Stimulated activated CD4-positive, alpha-beta T cell treated with anti-CD3 and anti-CD28 coated beads, Interleukin-1b, Interleukin-23, amount 100 ng/mL, for 4 hours (primary cell): ENCODE results near the gene PDILT.

Experiments used
- DNase-seq, 2 donors: peaks; one replicate each; pipeline ENCODE4 v3.0.0-alpha.2; 2020; ENCODE audit warnings: low read depth in 2 of 2

Gene PDILT

DNA sequence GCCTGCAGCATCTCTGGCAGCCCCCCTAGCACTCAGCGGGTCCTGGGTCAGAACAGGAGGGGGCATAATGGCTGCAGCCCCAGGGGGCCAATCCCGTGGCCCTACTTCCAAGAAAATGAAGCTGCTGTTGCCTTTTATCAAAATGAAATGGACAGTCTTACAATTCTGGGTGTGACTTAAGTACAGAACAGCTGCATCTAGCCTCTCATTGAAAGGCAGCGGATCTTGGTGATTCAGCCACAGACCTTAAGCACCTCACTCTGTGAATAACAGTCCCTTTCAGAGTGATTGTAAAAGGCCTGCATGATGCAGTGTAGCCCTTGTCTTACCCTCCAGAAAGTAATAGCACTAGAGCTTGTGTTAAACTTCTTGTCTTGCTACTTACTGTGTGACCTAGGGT lies 40.5 kb downstream of the PDILT start:
- DNase-seq: no peak

DNA sequence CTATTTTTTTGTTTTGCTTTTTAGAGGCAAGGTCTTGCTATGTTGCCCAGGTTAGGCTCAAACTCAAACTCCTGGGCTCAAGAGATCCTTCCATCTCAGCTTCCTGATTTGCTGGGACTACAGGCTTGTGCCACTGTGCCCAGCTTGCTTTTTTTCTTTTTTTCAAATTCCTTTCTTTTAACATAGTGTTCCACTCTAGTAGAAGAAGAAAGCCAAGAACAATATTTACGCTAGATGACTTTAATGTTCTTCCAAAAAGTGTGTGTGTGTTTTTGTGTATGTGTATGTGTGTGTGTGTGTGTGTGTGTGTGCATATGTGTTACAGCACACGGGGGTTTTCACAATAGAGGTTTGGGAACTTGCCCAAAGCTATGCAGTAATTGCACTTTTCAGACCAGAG lies 41.3 kb downstream of the PDILT start:
- no peak for DNase-seq

DNA sequence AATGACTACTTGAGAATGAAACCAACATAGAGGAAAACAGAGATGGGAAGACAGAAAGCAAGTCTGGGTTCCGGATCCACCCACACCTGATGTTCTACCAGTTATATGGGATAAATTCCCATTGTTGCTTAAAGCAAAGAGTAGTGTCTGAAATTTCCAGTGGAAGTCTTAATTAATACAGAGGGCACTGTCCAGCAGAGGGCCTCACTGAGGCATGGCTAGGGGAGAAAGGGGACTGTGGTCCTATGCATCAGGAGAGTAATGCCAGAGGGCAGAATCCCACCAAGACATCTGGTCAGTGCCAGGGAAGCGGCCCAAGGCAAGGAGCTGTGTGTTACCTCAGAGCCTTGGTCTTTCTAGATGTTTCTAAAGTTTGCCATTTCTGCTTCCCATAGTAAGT lies 44.5 kb downstream of the PDILT start:
- DNase-seq: no peak

DNA sequence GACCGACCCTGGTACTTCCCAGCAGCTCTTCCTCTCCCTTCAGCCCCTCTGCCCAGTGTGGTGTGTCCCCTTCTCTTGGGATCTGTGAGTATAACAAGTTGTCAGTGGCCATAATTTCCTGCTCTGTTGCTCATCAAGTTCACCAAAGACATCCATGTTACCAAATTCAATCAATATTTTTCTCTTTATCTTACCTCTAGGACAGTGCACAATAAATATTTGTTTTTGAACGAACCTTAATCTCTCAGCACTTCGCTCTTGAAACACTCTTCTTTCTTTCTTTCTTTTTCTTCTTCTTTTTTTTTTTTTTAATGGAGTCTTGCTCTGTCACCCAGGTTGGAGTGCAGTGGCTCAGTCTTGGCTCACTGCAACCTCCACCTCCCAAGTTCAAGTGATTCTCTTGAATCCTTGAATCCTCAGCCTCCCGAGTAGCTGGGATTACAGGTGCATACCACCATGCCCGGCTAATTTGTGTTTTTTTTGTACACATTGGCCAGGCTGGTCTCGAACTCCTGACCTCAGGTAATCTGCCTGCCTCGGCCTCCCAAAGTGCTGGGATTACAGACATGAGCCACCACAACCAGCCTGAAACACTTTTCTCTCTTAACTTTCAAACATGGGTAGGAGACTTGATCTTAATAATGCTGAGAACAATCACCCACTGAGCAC lies 49.3 kb downstream of the PDILT start:
- DNase-seq: no peak

DNA sequence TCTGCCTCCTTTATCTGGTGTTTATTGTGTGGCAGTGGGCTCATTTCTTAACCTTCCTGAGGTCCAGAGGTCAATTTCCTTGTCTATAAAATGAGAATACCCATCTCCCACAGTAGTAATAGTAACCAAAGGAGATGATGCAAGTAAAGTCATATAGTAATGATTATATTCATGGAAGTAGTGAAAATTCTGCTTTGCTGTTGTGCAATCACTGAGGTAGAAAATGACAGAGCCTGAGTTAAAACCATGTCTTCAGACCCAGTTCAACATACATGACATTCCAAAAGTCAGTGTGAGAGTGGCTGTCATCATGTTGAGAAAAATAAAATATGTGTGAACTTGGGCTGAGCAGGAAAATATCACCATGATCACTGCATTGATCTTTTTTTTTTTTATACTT lies 51.2 kb downstream of the PDILT start:
- DNase-seq: no peak

DNA sequence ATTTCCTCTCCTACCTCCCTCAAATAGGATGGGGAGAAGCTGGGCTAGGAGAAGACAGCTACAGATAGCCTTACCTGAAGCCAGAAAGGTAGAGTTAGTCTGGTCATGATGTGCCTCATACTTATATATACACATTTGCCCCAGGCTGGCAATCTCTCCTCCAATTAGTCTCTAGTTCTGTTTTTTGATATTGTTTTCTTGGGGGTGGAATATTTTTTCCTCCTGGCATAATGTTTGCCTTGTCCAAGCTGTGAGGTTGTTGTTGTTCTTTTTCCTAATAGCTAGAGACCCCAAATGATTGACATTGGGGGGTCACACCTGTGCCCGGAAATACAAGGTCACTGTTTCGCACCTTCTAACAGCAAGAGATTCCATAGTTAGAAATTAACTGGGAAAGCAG lies 51.9 kb downstream of the PDILT start, which contains the start of gene UMOD:
TSS of gene UMOD (minus strand) at position 101 of the 400 bp plus-strand sequence. CDS start 1,978 bp downstream, outside the sequence.
- DNase-seq: no peak

DNA sequence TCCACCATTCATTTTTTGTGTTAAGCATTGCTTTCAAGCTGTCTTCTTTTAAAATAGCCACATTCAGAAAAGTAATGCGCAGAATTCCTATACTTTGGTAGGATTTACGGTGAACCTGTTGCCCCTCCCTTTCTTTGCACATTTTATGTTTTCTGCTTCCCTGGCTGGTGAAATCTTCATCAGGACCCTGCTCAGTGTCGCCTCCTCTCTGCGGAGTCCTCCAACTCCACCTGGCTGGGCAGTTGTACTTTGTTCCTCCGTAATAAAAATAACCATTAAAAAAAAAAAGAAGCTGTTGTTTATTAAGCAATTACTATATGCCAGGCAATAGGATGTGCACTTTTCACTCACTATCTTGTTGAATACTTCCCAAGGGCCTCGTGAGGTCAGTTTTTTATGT lies 54.9 kb downstream of the PDILT start:
- DNase-seq: no peak

DNA sequence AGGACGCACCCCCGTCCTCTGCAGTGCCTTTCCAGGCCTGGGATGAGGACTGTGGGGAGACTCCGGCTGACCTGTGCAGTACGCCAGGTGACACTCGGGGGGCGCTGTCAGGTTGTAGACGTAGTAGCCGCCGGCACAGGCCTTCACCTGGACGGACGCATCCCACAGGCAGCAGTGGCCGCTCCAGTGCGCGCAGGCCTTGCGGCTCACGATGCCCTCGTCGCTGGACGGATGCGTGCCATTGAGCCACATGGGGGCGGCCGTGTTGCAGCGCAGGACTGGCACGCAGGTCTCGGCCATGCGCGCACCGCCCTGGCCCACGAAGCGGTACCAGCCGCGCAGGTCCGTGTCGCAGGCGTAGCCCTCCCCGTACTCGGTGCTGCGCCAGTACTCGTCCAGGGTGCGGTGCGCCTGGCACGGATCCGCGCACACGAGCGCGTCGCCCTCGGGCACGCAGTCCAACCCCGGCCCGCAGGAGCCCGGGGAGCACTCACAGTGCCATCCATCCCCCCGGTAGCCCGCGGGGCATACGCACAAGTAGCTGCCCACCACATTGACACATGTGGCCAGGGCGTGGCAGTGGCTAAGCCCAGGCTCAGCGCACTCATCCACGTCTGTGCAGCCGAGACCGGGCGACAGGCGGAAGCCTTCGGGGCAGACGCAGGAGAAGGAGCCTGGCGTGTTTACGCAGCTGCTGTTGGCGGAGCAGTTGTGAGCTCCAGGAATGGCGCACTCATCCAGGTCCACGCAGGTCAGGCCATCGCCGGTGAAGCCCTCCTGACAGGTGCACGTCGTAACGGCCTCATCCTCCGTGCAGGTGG lies 56.0 kb downstream of the PDILT start:
- DNase-seq: no peak

DNA sequence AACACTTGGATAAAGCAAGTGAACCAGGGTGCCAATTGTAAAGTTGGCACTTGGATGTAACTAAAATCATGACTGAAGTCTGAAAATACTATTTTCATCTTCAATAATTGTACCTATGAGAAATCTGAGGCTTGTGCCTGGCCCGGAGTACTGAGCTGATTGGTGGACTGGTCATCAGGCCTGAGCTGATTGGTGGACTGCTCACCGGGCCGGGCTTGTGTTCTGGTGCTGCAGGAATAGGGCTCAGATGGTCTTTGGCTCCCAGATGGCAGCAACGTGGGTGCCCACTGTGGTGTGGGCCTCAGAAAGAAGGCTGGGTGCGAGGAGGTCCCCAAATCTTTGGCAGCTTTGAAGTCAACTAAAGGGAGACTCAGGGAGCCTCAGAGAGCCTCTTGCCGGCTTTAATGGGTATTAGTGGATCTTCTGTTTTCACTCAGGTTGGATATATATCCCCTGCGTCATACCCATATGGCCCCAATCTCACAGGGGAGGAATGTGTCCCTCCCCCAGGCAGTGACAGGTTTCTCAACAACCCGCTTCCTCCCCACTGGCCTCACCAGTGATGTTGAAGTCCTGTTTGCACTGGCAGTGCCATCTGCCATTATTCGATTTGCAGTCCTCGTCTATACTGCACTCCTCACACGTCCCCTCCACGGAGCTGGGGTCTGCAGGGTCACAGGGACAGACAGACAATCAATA lies 56.7 kb downstream of the PDILT start:
- no peak for DNase-seq

DNA sequence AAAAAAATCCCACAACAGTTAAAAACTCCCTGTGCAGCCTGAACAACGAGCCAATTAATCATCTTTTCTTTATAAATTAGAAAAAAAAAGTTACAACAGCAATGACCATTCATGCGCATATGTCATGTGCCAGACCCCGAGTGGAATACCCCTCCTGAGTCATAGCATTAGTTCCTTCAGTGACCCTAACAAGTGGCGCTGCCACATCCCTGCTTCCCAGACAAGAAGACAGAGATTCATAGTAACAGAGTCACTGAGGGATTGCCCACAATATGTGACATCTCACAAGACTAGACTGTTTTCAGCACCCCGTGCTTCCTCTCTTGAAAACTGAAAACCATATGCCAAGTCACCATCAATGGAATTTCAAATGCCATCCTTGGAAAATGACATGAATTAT lies 59.9 kb downstream of the PDILT start:
- no peak for DNase-seq

DNA sequence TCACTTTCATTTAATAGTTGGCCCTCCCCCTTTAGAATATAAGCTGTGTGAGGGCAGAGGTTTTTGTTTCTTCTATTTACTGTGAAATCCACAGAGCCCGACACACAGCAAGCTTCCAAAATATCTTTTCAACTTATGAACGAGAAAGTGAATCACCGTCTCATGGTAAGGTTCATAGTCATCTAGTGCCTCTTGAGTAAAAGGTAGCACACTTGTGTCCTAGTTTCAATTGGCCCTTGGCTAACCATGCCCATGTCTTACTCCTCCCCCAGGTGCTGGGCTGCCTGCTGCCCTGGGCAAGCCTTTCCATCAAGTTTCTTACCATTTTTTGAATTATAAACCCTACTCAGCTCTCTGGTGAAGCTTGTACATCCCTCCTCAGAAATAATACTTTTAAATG lies 64.8 kb downstream of the PDILT start:
- no peak for DNase-seq

DNA sequence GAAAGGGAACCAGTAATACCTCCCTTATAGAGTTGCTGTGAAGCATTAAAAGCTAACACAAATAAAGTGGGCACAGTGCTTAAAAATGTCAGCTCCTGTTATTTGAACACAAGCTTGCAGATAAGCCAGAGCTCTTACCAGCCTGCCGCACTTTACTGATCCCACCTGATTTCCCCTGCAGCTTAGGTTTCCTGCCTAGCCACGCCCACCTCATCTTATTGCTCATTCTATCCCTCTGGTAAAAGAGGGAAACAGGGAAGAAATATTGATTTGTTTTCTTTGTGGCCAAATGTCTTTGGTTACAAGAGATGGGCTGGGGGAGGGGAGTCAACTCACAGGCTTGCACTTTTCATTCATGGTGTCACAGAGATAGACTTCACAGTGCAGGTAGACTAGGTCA lies 67.6 kb downstream of the PDILT start:
- no peak for DNase-seq

DNA sequence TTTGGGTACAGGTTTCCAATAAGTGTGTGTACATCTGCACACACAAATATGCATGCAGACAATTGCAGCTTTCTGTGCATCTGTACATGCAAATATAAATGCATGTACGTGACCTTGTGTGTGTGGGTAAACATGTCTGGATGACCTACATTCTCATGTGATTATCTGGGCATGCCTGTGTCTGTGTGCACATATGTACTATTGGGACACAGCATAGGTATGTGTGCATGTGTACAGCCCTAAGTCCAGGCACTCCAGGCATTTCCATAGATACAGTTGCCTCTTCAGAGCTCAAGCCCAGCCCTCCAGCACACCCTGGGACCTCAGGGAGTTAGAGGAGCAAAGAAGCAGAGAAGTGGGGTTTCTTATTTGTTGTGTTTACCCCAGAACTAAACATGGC lies 70.1 kb downstream of the PDILT start:
- DNase-seq: no peak

DNA sequence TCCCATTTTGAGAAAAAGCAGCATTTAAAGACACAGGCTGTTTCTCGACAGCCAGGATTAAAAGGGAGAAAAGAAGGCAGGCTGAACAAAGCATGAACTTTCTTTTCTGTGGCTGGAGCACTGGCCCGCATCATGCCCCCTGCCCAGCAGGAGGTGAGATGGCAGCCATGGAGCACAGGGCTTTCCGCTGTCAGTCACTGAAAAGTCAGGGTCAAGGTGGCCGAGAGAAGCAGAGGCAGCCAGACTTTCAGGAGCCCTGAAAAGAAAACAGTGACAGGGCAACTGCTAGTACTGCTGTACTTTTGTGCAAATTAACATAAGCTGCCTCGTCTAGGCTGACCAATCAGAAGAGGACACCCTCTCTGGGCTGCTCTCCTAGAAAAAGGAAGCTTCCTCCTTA lies 71.4 kb downstream of the PDILT start:
- no peak for DNase-seq

DNA sequence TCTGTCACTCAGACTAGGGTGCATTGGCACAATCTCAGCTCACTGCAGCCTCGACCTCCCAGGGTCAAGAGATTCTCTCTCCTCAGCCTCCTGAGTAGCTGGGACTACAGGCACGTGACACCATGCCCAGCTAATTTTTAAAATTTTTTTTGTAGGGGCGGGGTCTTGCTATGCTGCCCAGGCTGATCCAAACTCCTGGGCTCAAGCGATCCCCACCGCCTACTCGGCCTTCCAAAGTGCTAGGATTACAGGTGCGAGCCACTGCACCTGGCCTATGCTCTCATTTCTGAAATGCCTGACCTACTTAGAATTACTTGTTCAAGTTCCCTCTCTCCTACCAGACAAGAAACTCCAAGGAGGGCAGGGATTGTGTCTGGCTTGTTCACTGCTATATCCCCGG lies 72.1 kb downstream of the PDILT start:
- no peak for DNase-seq

DNA sequence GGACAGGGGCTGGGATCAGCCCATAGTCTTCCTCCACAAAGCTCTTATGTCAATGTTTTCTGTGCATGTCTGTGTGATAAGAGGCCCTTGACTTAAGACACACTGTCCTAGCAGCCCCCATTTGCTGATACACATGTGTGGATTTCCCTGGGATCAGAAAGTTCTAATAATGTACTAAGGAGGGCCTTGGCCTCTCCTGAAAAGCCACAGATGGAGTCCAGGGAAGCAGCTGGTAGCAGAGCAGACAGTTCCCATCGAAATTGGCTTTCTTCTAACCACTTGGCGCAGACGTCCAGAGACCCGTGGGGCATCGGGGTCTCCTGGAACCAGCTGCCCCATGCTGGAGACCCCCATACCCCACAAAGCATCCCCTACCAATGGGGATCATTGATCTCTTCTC lies 72.9 kb downstream of the PDILT start:
- no peak for DNase-seq

DNA sequence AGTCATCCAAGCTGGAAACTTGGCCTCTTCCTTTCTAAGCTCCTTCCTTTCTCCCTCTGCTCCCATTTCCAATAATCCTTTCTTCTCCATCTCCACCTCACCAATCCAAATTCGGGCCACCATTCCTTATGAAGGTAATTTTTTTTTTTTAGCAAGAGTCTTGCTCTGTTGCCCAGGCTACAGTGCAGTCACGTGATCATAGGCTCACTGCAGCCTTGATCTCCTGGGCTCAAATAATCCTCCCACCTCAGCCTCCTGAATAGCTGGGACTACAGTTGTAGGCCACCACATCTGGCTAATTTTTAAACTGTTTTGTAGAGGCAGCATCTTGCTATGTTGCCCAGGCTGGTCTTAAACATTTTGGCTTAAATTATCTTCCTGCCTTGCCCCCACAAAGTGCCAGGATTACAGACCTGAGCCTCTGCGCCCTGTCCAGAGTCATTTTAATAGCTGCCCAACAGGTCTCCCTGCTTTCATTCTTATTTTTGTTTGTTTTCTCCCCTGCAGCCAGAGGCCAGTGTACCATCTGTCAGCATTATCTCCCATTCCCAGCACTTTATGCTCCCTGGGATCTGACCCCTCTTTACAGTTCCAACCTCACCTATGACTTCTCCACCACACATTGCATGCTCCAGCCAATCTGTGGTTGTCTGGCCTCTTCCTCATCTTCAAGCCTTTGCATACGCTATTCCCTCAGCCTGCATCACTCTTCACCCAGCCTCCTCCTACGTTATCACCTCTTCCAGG lies 75.0 kb downstream of the PDILT start:
- DNase-seq: no peak

DNA sequence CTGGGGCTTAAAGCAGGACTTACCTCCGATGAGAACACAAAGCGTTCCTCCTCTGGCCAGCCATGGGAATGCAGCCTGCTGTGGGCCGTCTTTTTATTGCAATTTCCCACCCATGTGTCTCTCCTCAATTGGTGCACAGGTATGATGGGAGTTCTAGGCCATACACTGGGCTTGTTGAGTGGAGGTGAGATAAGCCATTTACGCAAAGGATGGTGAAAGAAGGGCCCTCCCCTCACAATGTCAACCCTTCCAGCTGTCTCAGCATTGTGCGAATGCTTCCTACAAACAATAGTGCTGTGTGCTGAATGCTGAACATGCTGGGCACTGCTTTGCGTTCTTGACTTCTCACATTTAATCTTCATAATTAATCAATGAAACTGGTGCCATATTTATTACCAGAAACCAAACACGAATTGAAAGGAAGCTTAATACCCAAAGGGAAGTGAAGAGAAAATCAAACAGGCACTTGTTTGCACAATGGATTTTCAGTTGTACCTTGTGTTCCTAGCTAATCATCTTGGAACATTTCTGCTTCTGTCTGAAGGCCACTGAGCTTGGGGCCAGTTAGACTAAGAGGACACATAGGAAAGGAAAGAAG lies 77.0 kb downstream of the PDILT start, which contains the start of gene GP2:
TSS of gene GP2 (minus strand) at position 70 of the 598 bp plus-strand sequence. CDS start 1,082 bp downstream, outside the sequence.
- no peak for DNase-seq

DNA sequence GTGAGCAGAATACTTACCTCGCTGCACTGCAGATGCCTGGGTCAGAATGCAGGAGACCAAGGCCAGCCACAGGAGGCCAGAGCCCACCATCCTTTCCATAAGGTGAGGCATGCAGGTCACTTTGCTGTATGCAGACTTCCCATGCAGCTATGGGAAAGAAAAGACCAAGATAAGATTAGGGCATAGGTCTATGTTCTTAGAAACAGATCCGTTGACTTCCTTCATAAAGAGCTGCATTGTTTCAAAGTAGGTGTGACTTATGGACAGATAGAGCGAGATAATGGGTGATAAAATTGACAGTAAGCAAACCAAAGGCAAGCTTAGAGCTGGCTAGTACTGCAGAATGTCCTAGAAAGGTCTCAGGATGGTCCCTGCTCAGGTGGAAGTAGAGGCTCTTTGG lies 78.2 kb downstream of the PDILT start:
- DNase-seq: no peak

DNA sequence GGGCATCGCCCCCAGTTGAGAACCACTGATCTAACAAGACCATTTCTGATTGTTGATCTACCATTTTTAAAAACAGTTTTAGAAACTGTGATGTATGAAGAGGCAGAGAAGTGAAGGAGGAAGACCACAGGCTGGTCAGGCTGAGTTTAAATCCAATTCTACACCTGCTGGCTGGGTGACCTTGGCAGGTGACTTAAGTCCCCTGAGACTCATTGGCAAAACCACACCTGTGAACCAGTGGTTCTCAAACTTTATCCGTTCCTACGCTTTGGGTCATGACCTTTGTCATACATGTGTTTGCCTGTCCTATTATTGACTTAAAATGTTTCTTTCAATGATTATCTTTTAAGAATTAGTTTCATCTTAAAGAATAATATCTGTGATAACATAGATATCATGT lies 79.5 kb downstream of the PDILT start:
- DNase-seq: no peak

DNA sequence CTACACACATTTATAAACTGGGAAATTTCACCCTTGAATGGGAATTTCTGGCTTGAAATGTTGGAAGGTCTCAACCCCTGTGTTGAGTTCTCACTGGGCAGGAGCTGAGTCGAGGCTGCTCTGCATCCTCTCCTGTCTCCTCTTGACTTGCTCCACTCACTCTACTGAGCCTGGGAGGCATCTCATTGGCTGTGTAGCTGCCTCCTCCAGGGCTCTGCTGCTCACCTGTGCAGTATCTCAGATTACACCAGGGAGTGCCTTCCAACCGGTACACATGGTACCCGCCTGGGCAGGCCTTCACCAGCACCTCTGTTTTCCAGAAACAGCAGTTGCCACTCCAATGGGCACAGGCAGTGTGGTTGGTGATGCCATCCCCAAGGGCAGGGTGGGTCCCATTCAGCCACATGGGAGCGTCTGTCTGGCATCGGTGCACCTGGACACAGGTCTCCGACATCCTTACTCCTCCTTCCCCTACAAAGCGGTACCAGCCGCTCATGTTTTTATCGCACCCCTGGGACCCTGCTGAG lies 80.9 kb downstream of the PDILT start:
- no peak for DNase-seq
